PFSK-1 (cell line): ENCODE results near the gene JAKMIP2.

Experiments used
- FOXP2 ChIP-seq: optimal IDR thresholded peaks from 2 replicates; pipeline ENCODE3; 2011; ENCODE audit warnings: borderline replicate concordance, control low read depth, inconsistent platforms; ENCODE audit not compliant: insufficient read depth; ENCODE audit errors: extremely low read length, extremely low read depth
- POLR2AphosphoS5 ChIP-seq: IDR thresholded peaks from 2 replicates; pipeline ENCODE4 v1.6.1; 2012; ENCODE audit warnings: low read depth, mild to moderate bottlenecking, control low read depth, low read length, moderate library complexity
- REST ChIP-seq, 2 experiments: IDR thresholded peaks; 2 replicates each; pipeline versions ENCODE4 v1.6.1 to v1.8.0; 2011 to 2012; ENCODE audit warnings: low read depth in 2 of 2, low read length in 2 of 2, control low read depth in 1 of 2, inconsistent platforms in 1 of 2, mild to moderate bottlenecking in 1 of 2, moderate library complexity in 1 of 2; ENCODE audit not compliant: insufficient read depth in 1 of 2
- TAF1 ChIP-seq: IDR thresholded peaks from 2 replicates; pipeline ENCODE4 v1.6.1; 2012; ENCODE audit warnings: low read length, control low read depth, borderline replicate concordance; ENCODE audit not compliant: insufficient read depth

GRCh38 chr5:147743012-147743411, 39.5 kb downstream of the JAKMIP2 start:
- TF ChIP-seq FOXP2 = no peak
- TF ChIP-seq TAF1 = no peak
- no peak for TF ChIP-seq REST (IDR thresholded peaks at IDR 0.05; ENCODE audit: insufficient read depth in 1 of 2, low read depth in 2 of 2, low read length in 2 of 2)
- no peak for TF ChIP-seq POLR2AphosphoS5
